ENCODE results near the gene SPATA20.

SPATA20 gene

DNA sequence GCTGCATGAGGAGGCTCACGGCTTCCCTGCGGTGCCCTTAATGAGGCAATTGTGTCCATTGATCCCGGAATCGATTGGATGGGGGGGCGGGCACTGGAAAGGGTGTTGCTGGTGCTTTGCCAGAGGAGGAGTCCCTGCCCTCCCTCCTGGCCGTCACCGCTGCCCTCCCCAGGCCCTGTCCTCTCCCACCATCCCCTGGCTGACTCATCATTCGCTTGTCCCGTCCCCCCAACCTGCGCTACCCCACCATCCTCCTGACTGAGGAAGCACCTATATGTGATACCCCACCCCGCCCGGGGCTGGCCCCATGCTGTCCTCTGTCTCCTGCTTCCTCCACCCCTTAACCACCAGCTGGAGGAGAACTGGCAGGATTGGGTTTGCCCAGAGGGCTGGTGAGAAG, 34.3 kb downstream of the SPATA20 start:
- no peak for DNase-seq

GRCh38 chr17:50582741-50583140, 35.8 kb downstream of the SPATA20 start:
- DNase-seq = no peak

DNA sequence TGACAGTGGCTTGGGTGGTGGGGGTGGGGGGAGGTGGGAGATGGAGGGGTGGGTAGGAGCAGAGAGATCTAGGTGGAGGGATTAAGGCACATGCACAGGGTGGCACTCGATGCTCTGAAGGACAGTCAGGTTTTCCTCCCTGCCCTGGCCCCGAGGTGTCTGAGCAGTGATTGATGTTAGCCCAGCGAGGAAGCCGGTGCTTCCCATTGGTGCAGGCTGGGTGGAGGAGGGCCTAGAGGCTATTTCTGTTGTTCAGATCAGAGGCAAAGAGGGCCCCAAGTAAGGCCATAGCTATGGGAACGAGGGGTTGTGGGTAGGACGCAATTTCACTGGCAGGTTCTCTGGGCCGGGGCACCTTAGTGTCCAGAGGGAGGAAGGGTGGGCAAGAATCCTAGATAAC, 36.7 kb downstream of the SPATA20 start:
- no peak for DNase-seq

- DNase-seq = no peak
Observed at GRCh38 chr17:50584116-50584515, 37.1 kb downstream of the SPATA20 start.

- DNase-seq = no peak
Observed at GRCh38 chr17:50584749-50585148, 37.8 kb downstream of the SPATA20 start.

DNA sequence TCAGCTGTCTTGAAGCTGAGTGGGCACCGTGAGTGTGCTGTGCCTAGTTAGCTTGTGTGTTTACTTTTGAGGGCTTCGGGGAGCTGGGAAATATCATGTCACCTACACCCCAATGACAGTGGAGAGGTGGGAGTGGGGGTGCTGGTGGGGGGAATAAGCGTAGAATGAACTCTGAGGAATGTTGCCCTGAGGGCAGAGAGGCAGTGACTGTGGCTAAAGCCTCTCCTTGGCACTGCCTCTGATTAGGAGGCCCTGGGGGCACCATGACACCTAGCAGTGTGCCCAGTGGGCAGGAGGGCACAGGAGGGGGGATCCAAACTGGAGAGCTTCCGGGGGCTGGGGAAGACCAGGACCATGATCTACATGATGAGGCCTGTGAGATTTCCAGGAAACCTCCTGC, 38.4 kb downstream of the SPATA20 start:
- DNase-seq = no peak

DNA sequence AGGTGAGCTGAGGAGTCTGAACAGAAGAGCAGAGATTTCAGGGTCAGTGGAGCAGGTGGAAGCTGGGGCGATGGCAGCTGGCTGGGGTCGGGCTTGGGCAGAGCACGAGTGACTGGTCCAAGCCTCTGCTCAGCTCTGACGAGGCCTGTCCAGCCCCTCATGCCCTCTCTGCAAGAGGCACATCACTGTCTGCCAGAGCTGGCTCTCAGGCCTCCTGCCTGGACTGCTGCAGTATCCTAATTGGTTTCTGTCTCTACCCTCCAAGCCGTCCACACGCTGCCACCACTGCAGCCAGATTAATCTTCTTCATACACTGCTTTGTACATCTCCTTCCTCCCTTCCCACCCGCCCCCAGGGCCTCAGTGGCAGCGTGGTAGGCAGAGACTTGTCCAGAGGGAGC, 38.9 kb downstream of the SPATA20 start:
- no peak for DNase-seq

DNA sequence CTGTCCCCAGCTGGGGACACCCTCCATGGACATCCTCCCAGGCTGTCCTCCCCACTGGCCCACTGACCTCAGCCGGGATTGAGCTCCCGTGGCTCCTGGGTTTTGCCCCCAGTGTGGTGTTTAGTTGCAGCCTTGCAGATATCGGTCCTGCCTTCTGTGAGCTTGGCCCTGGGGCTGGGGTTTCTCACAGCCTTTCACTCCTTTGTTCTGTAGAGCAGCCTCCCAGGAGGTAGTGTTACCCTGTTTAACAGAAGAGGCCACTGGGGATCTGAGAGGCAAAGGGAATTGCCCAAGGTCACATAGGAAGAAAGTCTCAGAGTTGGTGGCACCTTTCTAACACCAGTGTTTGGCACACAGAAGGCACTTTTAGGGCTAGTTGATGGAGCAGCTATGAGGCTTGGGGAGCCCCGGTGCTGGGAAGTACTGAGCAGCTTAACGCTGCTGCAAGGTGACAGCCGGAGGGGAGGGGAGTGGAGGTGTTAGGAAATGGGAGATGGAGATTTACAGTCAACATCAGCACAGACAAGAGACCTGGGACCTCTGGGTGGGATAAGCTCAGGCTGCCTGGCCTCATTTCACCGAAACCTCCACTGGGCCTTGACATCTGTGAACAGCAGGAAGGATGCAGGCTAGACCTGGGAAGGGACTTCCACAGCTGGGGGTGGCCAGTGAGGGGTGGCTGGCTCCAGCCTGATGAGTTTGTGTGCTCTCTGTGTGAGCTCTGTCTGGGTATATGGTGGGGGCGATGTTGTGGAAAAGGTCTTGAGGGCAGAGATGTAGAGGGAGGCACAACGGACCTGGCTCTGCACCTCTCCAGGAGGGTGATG, 39.7 kb downstream of the SPATA20 start:
- no peak for DNase-seq

DNA sequence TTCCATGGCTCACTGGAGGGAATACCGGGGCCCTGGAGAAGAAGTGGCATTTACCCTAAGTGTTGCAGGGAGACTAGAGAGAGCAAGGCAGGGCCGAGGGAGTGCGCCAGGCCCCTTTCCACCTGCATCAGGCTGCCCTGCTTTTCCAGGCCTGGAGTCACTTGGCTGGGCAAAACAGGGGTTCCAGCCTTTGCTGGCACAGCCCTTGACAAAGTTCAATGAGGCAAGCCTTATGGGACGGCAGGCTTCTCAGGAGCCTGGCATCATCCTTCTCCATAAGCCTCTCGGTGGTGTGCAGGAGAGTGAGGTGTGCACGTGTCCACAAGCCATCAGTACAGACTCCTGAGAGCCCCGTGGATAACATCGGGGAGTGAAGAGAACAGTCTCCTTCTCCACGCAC, 40.6 kb downstream of the SPATA20 start:
- no peak for DNase-seq

DNA sequence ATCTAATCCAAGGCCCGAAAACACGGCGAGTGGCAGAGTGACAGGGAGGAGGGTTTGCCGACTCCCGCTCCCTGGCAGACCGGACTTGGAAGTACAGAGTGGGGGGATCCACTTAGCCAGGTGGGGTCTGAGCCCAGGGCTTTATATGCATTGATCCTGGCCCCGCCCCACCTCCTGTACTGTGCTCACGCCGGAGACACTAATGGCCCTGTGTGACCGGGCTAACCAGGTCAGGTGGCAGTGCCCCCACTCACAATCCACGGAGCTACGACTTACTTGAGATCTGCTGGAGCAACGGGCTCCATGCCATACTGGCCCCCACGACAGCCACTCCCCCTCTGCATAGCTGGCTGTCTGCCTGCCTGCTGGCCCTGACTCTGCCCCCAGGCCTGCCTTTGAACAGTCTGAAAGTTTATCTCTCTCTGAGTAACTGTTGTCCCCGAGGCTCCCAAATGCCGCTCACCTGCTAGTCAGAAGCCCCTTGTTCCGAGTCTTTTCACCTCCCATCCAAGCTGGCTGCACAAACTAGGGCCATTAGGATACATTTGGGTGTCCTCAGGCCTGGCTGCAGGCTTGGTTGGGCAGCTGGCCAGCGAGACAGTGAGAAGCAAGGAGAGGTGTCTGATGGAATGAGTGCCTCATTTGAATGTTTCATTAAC, 41.5 kb downstream of the SPATA20 start:
- no peak for DNase-seq

GRCh38 chr17:50589095-50589705, 42.2 kb downstream of the SPATA20 start:
- DNase-seq = no peak

GRCh38 chr17:50590946-50591737, 44.2 kb downstream of the SPATA20 start:
- no peak for DNase-seq

- no peak for DNase-seq
Observed at GRCh38 chr17:50593321-50593720, 46.3 kb downstream of the SPATA20 start.

DNA sequence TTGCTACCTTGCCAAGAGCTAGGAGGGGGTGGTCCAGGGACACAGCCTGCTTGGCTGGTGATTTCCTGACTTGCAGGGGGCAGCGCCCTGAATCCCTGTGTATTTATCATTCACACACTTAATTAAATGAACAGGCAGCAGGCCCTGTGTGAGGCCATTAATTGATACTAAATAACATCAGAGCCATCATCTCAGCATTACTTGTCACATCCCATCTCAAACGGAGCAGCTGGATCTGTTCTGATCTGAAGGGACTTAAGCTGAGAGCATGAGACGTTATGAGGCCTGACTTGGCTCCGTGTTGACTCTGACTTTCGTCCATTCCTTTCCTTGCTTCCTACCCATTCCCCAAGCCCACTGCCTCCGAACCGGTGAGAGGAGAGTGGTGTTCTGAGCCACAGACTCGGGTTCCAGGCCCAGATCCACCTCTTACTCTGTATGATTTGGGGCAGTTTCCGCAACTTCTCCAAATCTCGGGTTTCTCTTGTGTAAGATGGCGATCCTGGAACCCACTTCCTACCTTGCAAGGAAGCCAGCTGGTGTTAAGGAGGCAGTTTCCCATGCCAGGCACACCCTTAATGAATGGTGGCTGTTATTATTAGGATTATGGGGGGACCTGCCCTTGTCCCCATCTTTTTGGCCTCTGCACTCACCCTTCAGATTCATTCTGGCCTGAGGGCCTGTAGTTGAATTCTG, 47.3 kb downstream of the SPATA20 start:
- no peak for DNase-seq

- no peak for DNase-seq
Observed at GRCh38 chr17:50594892-50595291, 47.9 kb downstream of the SPATA20 start.

GRCh38 chr17:50596191-50597037, 49.4 kb downstream of the SPATA20 start:
- no peak for DNase-seq

DNA sequence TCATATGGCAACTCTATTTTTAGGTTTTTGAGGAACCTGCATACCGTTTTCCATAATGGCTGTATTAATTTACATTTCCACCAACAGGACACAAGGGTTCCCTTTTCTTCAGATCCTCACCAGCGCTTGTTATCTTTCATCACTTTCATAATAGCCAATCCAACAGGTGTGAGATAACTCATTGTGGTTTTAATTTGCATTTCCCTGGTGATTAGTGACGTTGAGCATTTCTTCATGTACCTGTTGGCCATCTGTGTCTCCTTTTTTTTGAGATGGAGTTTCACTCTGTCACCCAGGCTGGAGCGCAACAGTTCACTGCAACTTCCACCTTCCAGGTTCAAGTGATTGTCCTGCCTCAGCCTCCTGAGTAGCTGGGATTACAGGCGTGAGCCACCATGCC, 51.5 kb downstream of the SPATA20 start:
- no peak for DNase-seq

DNA sequence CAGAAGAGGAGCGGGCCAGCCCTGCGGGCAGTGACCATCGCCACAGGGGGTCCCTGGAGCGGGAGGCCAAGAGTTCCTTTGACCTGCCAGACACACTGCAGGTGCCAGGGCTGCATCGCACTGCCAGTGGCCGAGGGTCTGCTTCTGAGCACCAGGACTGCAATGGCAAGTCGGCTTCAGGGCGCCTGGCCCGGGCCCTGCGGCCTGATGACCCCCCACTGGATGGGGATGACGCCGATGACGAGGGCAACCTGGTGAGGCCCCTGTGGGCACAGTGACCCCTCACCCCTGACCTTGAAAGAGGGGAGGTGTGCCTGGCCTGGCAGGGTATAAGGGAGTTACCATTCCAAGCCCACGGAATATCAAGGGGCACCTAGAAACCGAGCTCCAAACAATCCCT, 52.6 kb downstream of the SPATA20 start:
- no peak for DNase-seq

DNA sequence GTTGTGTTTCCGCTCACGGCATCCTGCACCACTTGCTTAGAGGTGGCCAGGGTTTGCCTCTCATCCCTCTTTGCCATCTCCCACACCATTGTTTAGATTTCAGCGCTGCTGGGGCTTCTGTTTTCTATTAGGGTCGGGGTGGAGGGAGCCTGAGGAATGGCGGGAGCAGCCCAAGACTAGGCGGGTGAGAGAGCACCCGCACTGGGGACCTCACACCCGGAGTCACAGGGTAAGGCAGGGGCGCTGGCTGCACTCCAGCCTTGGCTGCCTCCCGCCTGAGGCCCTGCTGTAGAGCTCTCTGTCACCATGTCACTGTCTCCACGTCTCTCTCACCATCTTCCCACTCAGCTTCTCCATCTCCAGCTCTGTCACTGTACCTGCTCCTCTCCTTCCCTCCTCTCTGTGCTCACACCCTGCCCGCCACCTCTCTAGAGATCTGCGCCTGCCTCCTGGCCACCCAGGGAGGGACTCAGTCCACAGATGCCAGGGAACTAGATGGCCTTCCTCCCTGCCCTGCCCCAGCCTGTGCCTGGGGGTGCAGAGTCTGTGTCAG, 54.9 kb downstream of the SPATA20 start:
- no peak for DNase-seq

DNA sequence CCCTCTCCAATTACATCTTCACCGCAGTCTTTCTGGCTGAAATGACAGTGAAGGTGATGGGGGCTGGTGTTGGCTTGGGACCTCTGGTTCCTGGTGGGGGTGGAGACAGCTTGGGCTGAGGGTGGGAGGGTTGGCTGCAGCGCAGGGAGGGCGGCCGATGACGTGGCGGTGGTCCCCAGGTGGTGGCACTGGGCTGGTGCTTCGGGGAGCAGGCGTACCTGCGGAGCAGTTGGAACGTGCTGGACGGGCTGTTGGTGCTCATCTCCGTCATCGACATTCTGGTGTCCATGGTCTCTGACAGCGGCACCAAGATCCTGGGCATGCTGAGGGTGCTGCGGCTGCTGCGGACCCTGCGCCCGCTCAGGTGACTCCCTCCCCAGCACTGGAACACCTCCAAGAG, 55.9 kb downstream of the SPATA20 start:
- no peak for DNase-seq

- no peak for DNase-seq
Observed at GRCh38 chr17:50603340-50603739, 56.4 kb downstream of the SPATA20 start.
